Activated CD4-positive, CD25-positive, alpha-beta regulatory T cell (primary cell): Measurements from ENCODE around the gene RGCC.

ENCODE experiments used
- DNase-seq, 4 experiments: peaks; one replicate each; lab custom pipeline; 2025; lab: John Stamatoyannopoulos, UW

Gene RGCC

GRCh38 chr13:41515491-41516139, 58.3 kb downstream of the RGCC start:
- no peak for DNase-seq

- no peak for DNase-seq
Measured at GRCh38 chr13:41516166-41516565, 58.8 kb downstream of the RGCC start.

- DNase-seq, result no peak
Measured at GRCh38 chr13:41516760-41517159, 59.4 kb downstream of the RGCC start.

- DNase-seq, result no peak
Measured at GRCh38 chr13:41520016-41520659, 62.8 kb downstream of the RGCC start.
